Forelimb muscle (tissue), 1 donor: Measurements from ENCODE around the gene RPL37A. TPM values are rescaled to one million over a fixed set of nuclear protein-coding genes. Genes with fewer than 3 reads are reported as not detected.

Source experiments
- DNase-seq: peaks from one replicate; pipeline ENCODE4 v3.0.0-alpha.2; 2013; ENCODE audit warnings: low read depth
- polyA plus RNA-seq: library from polyadenylated mRNA; unstranded; fragments of 120-200 nt; gene quantifications from one replicate; pipeline ENCODE4 v1.2.1, GENCODE V29; 2013; ENCODE audit not compliant: insufficient read length

RPL37A gene
- polyA plus RNA-seq, 1 donor = 4,827 TPM

- DNase-seq = no peak
Observed at GRCh38 chr2:216546641-216547403, 48.2 kb downstream of the RPL37A start.

- DNase-seq = no peak
Observed at GRCh38 chr2:216548901-216549331, 50.3 kb downstream of the RPL37A start.

GRCh38 chr2:216549926-216550690, 51.5 kb downstream of the RPL37A start:
- no peak for DNase-seq

- DNase-seq = no peak
Observed at GRCh38 chr2:216551234-216552068, 52.8 kb downstream of the RPL37A start.

GRCh38 chr2:216553093-216553478, 54.4 kb downstream of the RPL37A start:
- DNase-seq = no peak

Other genes with a start within 250 kb of the RPL37A start
- 0.04 TPM for gene MARCHF4, start 126.4 kb upstream of the RPL37A start, polyA plus RNA-seq
- 18.9 TPM for gene SMARCAL1, start 86.4 kb upstream of the RPL37A start, polyA plus RNA-seq
- gene IGFBP2, start 134.6 kb downstream of the RPL37A start, polyA plus RNA-seq = 149 TPM
- 468 TPM for gene IGFBP5, start 196.7 kb downstream of the RPL37A start, polyA plus RNA-seq